ENCODE results near the gene GLRA3. TPM values are rescaled to one million over a fixed set of nuclear protein-coding genes. Genes with fewer than 3 reads are reported as not detected.
A peak's percentile ranks its signal among the peaks of the same experiment; 100 is the strongest.
"Not testable (repeated sequence)": the region's sequence is repeated elsewhere in the genome, so short reads cannot be mapped to it uniquely, and the experiment has no call there.

Gene GLRA3
- total RNA-seq, 1 experiment from 2014 or later = not detected

DNA sequence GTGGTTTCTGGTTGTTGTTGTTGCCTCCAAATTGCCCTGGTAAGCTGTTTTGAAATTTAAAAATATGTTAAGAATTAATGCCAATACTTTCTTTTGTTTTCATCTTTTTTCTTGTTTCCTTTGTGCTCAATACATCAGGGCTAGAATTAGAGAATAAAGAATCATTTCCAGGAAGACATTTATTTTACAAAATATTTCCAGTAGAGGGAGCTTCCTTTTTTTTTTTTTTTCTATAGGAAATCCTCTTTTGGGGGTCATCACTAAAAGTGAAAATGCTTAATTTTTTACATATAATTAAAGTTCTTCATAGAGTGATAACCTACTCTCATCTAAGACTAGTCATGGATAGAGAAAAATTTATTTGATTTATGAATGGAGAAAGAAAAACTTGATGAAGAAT is 2.4 kb downstream of the GLRA3 start:
- DNase-seq (ENCODE audit: low spot score) = no peak
- in situ Hi-C loops (cut with HindIII; ENCODE audit: low sequenced_read_pairs) = no loop called here

DNA sequence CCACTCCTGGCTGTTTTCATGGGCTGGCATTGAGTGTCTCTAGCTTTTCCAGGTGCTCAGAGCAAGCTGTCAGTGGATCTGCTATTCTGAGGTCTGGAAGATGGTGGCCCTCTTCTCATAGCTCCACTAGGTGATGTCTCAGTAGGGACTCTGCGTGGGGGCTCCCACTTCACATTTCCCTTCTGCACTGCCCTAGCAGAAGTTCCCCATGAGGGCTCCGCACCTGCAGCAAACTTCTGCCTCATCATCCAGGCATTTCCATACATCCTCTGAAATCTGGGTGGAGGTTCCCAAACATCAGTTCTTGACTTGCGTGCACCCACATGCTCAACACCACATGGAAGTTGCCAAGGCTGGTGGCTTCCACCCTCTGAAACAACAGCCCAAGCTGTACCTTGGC is 13.8 kb downstream of the GLRA3 start:
- in situ Hi-C loops (cut with HindIII; ENCODE audit: low sequenced_read_pairs) = no loop called here
- no peak for DNase-seq (ENCODE audit: low spot score)

DNA sequence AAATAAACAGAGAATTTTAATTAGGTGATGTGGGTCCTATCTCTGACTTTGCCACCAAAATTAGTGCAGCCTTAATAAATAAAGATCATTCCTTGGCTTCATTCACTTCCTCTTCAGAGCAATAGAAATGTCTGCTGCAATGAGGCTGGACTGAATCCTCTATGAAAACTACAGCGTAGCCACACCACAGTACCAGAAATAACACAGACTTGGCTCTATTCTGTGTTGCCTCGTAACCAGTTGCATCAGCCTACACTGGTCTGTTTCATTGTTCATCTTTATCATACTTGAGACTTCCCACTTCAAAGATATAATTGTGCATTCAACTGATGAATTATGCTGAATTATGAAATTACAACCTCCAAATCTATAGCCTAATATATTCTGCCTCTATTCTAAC is 15.8 kb downstream of the GLRA3 start:
- in situ Hi-C loops (cut with HindIII; ENCODE audit: low sequenced_read_pairs) = no loop called here
- DNase-seq (ENCODE audit: low spot score) = no peak

GRCh38 chr4:174810834-174811233 is 18.2 kb downstream of the GLRA3 start:
- in situ Hi-C loops (cut with HindIII; ENCODE audit: low sequenced_read_pairs) = no loop called here
- DNase-seq (ENCODE audit: low spot score) = no peak

- in situ Hi-C loops (cut with HindIII; ENCODE audit: low sequenced_read_pairs) = no loop called here
- no peak for DNase-seq (ENCODE audit: low spot score)
Measured at GRCh38 chr4:174808836-174809235, 20.2 kb downstream of the GLRA3 start.

GRCh38 chr4:174808119-174808518 is 20.9 kb downstream of the GLRA3 start:
- no peak for DNase-seq (ENCODE audit: low spot score)
- in situ Hi-C loops (cut with HindIII; ENCODE audit: low sequenced_read_pairs) = no loop called here

- in situ Hi-C loops (cut with HindIII; ENCODE audit: low sequenced_read_pairs) = no loop called here
- DNase-seq (ENCODE audit: low spot score) = no peak
Measured at GRCh38 chr4:174805746-174806145, 23.3 kb downstream of the GLRA3 start.

- no peak for DNase-seq (ENCODE audit: low spot score)
- in situ Hi-C loops (cut with HindIII; ENCODE audit: low sequenced_read_pairs) = no loop called here
Measured at GRCh38 chr4:174794543-174795094, 34.4 kb downstream of the GLRA3 start.

- in situ Hi-C loops (cut with HindIII; ENCODE audit: low sequenced_read_pairs) = no loop called here
- no peak for DNase-seq (ENCODE audit: low spot score)
Measured at GRCh38 chr4:174789657-174790056, 39.4 kb downstream of the GLRA3 start.

DNA sequence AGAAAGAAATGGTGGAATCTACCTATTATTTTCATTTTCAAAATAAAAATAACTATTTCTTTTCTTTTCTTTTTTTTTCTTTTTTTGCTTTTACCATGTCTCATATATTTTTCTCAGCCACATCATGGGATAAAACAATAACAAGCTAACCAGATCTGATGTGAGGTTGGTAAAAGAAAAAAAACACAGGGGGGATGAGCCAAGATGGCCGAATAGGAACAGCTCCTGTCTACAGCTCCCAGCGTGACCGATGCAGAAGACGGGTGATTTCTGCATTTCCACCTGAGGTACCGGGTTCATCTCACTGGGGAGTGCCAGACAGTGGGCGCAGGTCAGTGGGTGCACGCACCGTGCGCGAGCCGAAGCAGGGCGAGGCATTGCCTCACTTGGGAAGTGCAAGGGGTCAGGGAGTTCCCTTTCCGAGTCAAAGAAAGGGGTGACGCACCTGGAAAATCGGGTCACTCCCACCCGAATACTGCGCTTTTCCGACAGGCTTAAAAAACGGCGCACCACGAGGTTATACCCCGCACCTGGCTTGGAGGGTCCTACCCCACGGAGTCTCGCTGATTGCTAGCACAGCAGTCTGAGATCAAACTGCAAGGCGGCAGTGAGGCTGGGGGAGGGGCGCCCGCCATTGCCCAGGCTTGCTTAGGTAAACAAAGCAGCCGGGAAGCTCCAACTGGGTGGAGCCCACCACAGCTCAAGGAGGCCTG is 50.6 kb downstream of the GLRA3 start:
- DNase-seq (ENCODE audit: low spot score); in situ Hi-C loops (cut with HindIII; ENCODE audit: low sequenced_read_pairs): not testable (repeated sequence)

DNA sequence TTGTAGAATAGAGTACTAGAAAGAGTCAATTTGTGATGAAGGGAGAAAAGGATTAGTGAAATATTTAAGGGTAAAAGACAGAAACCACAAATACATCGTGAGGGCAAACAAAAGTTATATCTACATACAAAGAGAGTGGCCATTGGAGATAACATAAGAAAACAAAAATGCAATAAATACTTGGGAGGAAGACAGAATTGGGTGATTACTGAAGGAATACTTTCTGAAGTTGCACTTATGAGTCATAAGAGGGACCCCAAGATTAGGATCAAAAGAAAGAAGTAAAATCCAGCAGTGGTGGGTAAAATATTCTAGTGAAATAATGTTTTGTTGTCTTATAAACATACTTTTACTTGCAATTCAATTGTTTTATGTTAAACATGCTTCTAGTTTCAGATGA is 53.7 kb downstream of the GLRA3 start:
- in situ Hi-C loops (cut with HindIII; ENCODE audit: low sequenced_read_pairs) = no loop called here
- DNase-seq (ENCODE audit: low spot score) = no peak

- in situ Hi-C loops (cut with HindIII; ENCODE audit: low sequenced_read_pairs) = no loop called here
Measured at GRCh38 chr4:174764105-174764729, 64.8 kb downstream of the GLRA3 start.

DNA sequence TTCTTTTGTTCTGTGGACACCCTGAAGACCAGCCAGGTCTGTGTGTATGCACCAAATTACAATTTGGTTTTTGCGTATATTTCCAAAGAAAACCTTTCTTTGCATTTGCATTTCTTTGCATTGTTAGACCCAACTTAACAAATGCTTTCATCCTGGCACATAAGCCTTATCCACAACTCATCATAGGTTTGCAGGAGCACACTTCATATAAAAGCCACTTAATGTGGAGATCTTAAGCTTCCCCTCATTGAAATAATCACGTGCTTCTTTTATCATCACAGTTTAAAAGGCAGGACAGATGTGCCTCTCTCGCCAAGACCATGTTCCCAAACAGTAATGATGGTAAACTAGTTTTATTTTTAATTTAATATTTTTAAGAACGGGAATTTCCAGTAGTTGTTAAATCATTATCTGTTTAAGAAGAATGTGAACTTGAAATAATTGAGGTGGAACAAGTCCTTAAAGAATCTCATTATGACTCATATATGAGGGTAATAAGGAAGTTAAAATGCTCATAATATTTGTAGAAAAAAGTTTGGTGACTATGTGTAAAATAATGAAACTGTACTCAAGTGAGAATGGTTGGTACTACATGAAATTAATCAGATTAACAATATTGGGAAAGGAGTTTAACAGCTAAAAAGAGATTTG is 65.5 kb downstream of the GLRA3 start:
- in situ Hi-C loops (cut with HindIII; ENCODE audit: low sequenced_read_pairs) = no loop called here
- DNase-seq (ENCODE audit: low spot score) = no peak

More at GRCh38 chr4:174764105-174764729, 64.8 kb downstream of the GLRA3 start:
- DNase-seq (ENCODE audit: low spot score) = peak; percentile 32

DNA sequence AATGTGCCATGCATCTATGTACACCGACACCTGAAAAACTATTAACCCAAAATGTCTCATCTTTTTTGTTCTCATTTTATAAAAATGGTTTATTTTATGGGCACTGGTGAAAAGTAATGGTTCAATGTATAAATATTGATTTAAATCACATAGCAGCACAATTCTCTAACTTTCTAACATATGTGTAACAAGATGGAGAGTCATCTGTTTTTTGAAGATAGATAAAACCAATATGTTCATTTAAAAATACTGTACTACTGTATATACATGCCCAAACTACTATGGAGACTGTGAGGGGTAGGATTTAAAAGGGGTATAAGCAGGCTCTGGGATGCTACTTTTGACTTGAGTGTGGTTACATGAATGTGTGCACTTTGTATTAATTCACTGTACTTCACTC is 67.6 kb downstream of the GLRA3 start:
- no peak for DNase-seq (ENCODE audit: low spot score)
- in situ Hi-C loops (cut with HindIII; ENCODE audit: low sequenced_read_pairs) = no loop called here

- no peak for DNase-seq (ENCODE audit: low spot score)
- in situ Hi-C loops (cut with HindIII; ENCODE audit: low sequenced_read_pairs) = no loop called here
Measured at GRCh38 chr4:174757736-174758135, 71.3 kb downstream of the GLRA3 start.

DNA sequence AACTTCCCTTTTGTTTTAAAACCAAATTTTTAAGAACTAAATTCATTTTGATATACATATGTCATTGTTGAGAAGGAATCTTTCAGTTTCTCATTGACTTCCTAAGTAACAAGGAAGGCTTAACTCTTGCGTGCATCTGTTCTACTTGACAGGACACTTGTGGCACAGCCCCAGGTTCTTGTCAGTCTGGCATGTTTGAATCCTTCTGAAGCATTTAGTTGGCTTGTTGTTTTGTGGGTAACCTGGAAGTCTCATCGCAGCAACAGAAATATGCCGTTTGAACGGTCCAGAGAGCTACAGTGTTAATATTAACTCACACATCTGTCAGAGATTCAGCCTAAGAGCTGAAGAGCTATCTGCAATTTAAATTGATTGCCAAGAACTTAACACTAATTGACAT is 76.0 kb downstream of the GLRA3 start:
- no peak for DNase-seq (ENCODE audit: low spot score)
- in situ Hi-C loops (cut with HindIII; ENCODE audit: low sequenced_read_pairs) = no loop called here

DNA sequence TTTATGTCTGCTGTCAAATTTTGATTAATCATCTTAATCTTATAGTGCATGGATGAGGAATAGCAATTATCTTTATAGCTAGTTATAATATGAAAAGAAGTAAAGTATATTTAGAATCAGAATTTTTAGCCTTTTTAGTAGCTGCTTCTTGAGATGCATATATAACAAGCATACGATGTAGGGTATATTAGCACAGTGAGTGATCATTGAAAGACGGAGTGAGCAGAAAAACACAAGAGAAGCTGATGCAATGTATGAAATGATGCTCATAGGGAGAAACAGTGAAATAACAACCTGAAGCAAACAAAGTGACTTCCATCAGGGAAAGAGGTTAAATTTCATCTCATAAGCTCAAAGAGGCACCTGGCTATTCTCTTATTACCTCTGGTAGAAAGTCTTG is 77.0 kb downstream of the GLRA3 start:
- in situ Hi-C loops (cut with HindIII; ENCODE audit: low sequenced_read_pairs) = no loop called here
- DNase-seq (ENCODE audit: low spot score) = no peak

DNA sequence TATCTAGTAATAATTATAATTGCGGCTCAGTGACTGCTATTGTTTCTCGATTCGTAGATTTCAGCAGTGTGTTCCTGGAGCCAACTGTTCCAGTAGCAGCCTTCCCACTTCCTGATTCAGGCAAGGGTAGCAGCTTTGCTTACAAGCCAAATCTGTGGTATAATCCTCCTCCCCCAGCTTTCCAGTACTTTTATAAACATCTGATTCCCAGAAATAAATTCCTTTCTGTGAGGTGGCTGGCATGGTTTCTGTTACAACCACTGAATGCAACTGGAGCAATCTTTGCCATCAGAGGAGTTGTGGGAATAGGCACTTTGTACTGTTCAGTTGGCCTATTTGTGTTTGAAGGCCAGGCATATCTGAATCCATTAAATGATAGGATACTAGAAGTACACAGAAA is 80.0 kb downstream of the GLRA3 start:
- in situ Hi-C loops (cut with HindIII; ENCODE audit: low sequenced_read_pairs) = no loop called here
- no peak for DNase-seq (ENCODE audit: low spot score)

GRCh38 chr4:174746710-174747109 is 82.3 kb downstream of the GLRA3 start:
- DNase-seq (ENCODE audit: low spot score) = no peak
- in situ Hi-C loops (cut with HindIII; ENCODE audit: low sequenced_read_pairs) = no loop called here

DNA sequence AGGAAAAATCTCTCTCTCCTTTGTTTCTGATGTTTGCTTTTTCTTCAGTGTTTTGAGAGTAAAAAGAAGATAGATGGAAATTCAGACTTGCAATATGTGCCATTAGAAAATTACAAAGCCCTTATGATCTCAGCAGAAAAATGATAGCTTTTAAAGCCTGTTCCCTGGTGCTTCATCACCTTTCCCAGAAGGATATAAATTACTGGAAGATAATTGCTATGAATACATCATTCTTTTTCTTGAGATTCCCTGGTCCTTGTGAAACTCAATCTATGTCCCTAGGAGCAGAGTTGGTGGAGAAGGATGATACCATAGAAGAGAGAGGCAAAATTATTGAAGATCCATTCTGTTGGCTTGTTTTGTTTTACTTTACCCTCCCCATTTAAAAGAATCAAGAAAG is 86.5 kb downstream of the GLRA3 start:
- in situ Hi-C loops (cut with HindIII; ENCODE audit: low sequenced_read_pairs) = no loop called here
- no peak for DNase-seq (ENCODE audit: low spot score)
